Measurements from ENCODE around the gene GRK3. TPM values are rescaled to one million over a fixed set of nuclear protein-coding genes. Genes with fewer than 3 reads are reported as not detected.

The GRK3 gene
- total RNA-seq, 4 donors from 2014 or later: 0.49 to 1.1 (median 0.81) TPM

GRCh38 chr22:25711491-25711890 lies 147.0 kb downstream of the GRK3 start:
- Histone ChIP-seq H3K36me3 (no peaks in the 10 kb centered on the region), H3K27me3 (no peaks in the 10 kb centered on the region), H3K4me1 (peaks cover 6 to 15% of the 10 kb centered on the region in 2 donors), H3K4me3 (no peak overlapping the region), H3K9me3 (no peaks in the 10 kb centered on the region), H3K27ac (no peak overlapping the region)
- ATAC-seq (no peak), DNase-seq (no peak)
- no peak for TF ChIP-seq POLR2A (IDR thresholded peaks at IDR 0.05)
- TF ChIP-seq, protein P1, sequence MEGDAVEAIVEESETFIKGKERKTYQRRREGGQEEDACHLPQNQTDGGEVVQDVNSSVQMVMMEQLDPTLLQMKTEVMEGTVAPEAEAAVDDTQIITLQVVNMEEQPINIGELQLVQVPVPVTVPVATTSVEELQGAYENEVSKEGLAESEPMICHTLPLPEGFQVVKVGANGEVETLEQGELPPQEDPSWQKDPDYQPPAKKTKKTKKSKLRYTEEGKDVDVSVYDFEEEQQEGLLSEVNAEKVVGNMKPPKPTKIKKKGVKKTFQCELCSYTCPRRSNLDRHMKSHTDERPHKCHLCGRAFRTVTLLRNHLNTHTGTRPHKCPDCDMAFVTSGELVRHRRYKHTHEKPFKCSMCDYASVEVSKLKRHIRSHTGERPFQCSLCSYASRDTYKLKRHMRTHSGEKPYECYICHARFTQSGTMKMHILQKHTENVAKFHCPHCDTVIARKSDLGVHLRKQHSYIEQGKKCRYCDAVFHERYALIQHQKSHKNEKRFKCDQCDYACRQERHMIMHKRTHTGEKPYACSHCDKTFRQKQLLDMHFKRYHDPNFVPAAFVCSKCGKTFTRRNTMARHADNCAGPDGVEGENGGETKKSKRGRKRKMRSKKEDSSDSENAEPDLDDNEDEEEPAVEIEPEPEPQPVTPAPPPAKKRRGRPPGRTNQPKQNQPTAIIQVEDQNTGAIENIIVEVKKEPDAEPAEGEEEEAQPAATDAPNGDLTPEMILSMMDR (IDR thresholded peaks at IDR 0.05 in 4 of 5, conservative IDR thresholded peaks at IDR 0.05 in 1 of 5): no peak
- in situ Hi-C loops (cut with MboI; ENCODE audit: low sequenced_read_pairs in 4 of 4) (loop anchor here in 1 of 4 donors (25.0 kb wide), 1 partner anchor 249 kb away; no protein-coding TSS in a partner anchor), intact Hi-C loops (cut with DNase I; ENCODE audit: low total_unique reads) (no loop called here)

DNA sequence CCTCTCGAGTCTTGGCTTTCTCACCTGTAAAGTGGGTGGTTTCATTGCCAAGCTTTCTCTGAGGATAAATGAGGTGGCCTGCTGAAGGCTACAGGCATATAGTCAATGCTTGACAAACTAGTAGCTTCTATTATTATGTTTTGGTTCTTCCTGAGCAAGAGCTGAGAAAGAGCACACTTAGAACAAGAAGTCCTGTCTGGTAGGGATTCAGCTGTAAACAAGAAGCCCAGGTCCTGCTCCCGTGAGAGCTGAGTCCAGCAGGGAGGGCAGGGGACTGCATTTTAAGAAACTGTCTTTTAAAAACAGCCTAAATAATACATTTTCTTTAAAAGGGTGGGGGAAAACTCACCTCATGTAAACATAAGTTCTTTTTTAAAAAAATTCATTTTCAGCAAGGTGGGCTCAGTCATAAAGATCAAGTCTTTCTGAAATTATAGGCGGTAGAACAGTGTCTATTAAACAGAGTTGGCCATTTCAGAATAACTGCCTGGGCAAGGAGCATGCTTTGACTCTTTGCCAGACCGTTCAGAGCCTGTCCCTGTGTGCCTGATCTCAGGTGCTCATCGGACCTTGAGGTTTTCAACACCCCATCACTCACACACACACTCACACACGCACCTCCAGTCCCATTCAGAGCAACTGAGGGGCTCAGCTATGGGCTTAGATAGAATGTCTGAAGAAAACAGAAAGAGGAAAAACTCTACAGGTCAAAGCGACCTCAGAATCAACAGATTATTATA lies 148.4 kb downstream of the GRK3 start:
- no peaks in the 10 kb centered on the region for H3K9me3 ChIP-seq
- peak in 1 of 2 donors; percentile 20 for DNase-seq
- intact Hi-C loops (cut with DNase I; ENCODE audit: low total_unique reads): no loop called here
- no peaks in the 10 kb centered on the region for H3K36me3 ChIP-seq
- TF ChIP-seq, protein P1 (IDR thresholded peaks at IDR 0.05 in 4 of 5, conservative IDR thresholded peaks at IDR 0.05 in 1 of 5): no peak
- TF ChIP-seq POLR2A (IDR thresholded peaks at IDR 0.05): no peak
- ATAC-seq: peak in 1 of 2 donors; percentile 86
- H3K27ac ChIP-seq: peak overlapping the region in 2 of 4 donors; percentile 42 to 43
- no peaks in the 10 kb centered on the region for H3K27me3 ChIP-seq
- peaks cover 6 to 15% of the 10 kb centered on the region in 2 donors for H3K4me1 ChIP-seq
- H3K4me3 ChIP-seq: no peak overlapping the region
- in situ Hi-C loops (cut with MboI; ENCODE audit: low sequenced_read_pairs in 4 of 4): loop anchor here in 1 of 4 donors (25.0 kb wide), 1 partner anchor 251 kb away; no protein-coding TSS in a partner anchor

DNA sequence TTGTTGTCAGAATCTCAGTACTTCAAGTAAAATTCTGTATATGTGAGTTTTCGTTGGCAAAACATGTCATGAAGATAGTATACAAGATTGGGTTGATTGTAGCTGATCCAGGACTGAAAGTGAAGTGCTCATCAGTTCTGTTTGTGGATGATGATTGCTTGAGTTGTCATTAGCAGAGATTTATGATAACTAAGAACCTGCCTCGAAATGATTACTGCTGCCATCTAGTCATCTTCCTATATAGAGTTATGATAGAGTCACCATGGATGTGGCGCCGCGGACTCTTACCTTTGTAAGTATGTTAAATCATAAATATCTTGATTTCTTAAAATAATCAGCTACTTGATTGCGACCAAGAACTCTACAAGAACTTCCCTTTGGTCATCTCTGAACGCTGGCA lies 149.6 kb downstream of the GRK3 start:
- DNase-seq: no peak
- Histone ChIP-seq H3K9me3 (no peaks in the 10 kb centered on the region), H3K27ac (peak overlapping the region; percentile 53 to 74 (median 66)), H3K27me3 (no peaks in the 10 kb centered on the region), H3K36me3 (no peaks in the 10 kb centered on the region), H3K4me3 (no peak overlapping the region), H3K4me1 (peaks cover 6 to 15% of the 10 kb centered on the region in 2 donors)
- ATAC-seq: no peak
- intact Hi-C loops (cut with DNase I; ENCODE audit: low total_unique reads) (no loop called here), in situ Hi-C loops (cut with MboI; ENCODE audit: low sequenced_read_pairs in 4 of 4) (loop anchor here in 1 of 4 donors (25.0 kb wide), 1 partner anchor 252 kb away; no protein-coding TSS in a partner anchor)
- no peak for TF ChIP-seq POLR2A (IDR thresholded peaks at IDR 0.05)
- TF ChIP-seq, protein P1 (IDR thresholded peaks at IDR 0.05 in 4 of 5, conservative IDR thresholded peaks at IDR 0.05 in 1 of 5): no peak

- ATAC-seq (peak; percentile 46 to 69), DNase-seq (peak in 1 of 2 donors; percentile 16)
- Histone ChIP-seq H3K27ac (peak overlapping the region; percentile 53 to 74 (median 66)), H3K9me3 (no peaks in the 10 kb centered on the region), H3K4me3 (no peak overlapping the region), H3K27me3 (no peaks in the 10 kb centered on the region), H3K36me3 (no peaks in the 10 kb centered on the region), H3K4me1 (peaks cover 6 to 15% of the 10 kb centered on the region in 2 donors)
- TF ChIP-seq POLR2A (IDR thresholded peaks at IDR 0.05): no peak
- TF ChIP-seq, protein P1 (IDR thresholded peaks at IDR 0.05 in 4 of 5, conservative IDR thresholded peaks at IDR 0.05 in 1 of 5): no peak
- intact Hi-C loops (cut with DNase I; ENCODE audit: low total_unique reads) (no loop called here), in situ Hi-C loops (cut with MboI; ENCODE audit: low sequenced_read_pairs in 4 of 4) (loop anchor here in 1 of 4 donors (25.0 kb wide), 1 partner anchor 252 kb away; no protein-coding TSS in a partner anchor)
Measured at GRCh38 chr22:25714739-25715138, 150.3 kb downstream of the GRK3 start.

Measured in gastrocnemius medialis (tissue), 4 donors.